Liver (tissue), 9 donors: ENCODE results near the gene TWSG1. TPM values are rescaled to one million over a fixed set of nuclear protein-coding genes. Genes with fewer than 3 reads are reported as not detected.

Experiments
- DNase-seq: peaks from one replicate; pipeline ENCODE4 v3.0.0-alpha.2; 2017; ENCODE audit warnings: low spot score
- H3K27ac ChIP-seq, 2 donors: one replicate each; pipeline ENCODE4 v1.7.0; 2013; ENCODE audit warnings: inconsistent platforms in 2 of 2, low read length in 2 of 2, control low read depth in 1 of 2, low read depth in 1 of 2, mild to moderate bottlenecking in 1 of 2
- H3K27me3 ChIP-seq, 4 donors: one replicate each; pipeline versions ENCODE4 v1.6.1 to v1.7.0; 2013; ENCODE audit warnings: low read length in 3 of 4, inconsistent platforms in 1 of 4, mild to moderate bottlenecking in 1 of 4, moderate library complexity in 1 of 4; ENCODE audit not compliant: control insufficient read depth in 4 of 4, insufficient read depth in 4 of 4
- H3K36me3 ChIP-seq, 4 donors: one replicate each; pipeline versions ENCODE4 v1.6.1 to v1.7.0; 2013; ENCODE audit warnings: low read length in 3 of 4, mild to moderate bottlenecking in 3 of 4, low read depth in 1 of 4, moderate library complexity in 1 of 4; ENCODE audit not compliant: control insufficient read depth in 4 of 4, insufficient read depth in 3 of 4
- H3K4me1 ChIP-seq, 4 donors: one replicate each; pipeline versions ENCODE4 v1.6.1 to v1.7.0; 2013; ENCODE audit warnings: low read length in 3 of 4, mild to moderate bottlenecking in 3 of 4, moderate library complexity in 1 of 4; ENCODE audit not compliant: control insufficient read depth in 4 of 4, insufficient read depth in 4 of 4
- H3K4me3 ChIP-seq, 3 donors: one replicate each; pipeline versions ENCODE4 v1.6.1 to v1.7.0; 2013; ENCODE audit warnings: low read length in 3 of 3, control low read depth in 1 of 3, low read depth in 1 of 3, mild to moderate bottlenecking in 1 of 3
- H3K9ac ChIP-seq, 2 donors: one replicate each; pipeline ENCODE4 v1.7.0; 2013; ENCODE audit warnings: low read length in 2 of 2, mild to moderate bottlenecking in 2 of 2, moderate library complexity in 2 of 2, control low read depth in 1 of 2, low read depth in 1 of 2
- H3K9me3 ChIP-seq, 4 donors: one replicate each; pipeline versions ENCODE4 v1.6.1 to v1.7.0; 2013; ENCODE audit warnings: low read length in 3 of 4; ENCODE audit not compliant: control insufficient read depth in 4 of 4
- ATF3 ChIP-seq: IDR thresholded peaks from 2 replicates; pipeline ENCODE4 v1.6.1; 2016; ENCODE audit warnings: antibody characterized with exemption
- CTCF ChIP-seq: fragments of 150-350 bp; IDR thresholded peaks from 2 replicates; pipeline ENCODE4 v1.5.1; 2017; ENCODE audit warnings: improper control_type of control experiment, low read depth, low read length; ENCODE audit not compliant: missing input control
- EGR1 ChIP-seq, 2 donors: IDR thresholded peaks; 2 replicates each; pipeline ENCODE4 v1.6.1; 2016 to 2018; ENCODE audit warnings: antibody characterized with exemption in 2 of 2, low read depth in 2 of 2
- FOXA1 ChIP-seq: IDR thresholded peaks from 2 replicates; pipeline ENCODE4 v1.6.1; 2016; ENCODE audit warnings: antibody characterized with exemption
- GABPA ChIP-seq, 2 donors: IDR thresholded peaks in 1 of 2; conservative IDR thresholded peaks in 1 of 2; 2 replicates each; pipeline ENCODE4 v1.6.1; 2016; ENCODE audit warnings: antibody characterized with exemption in 2 of 2, mild to moderate bottlenecking in 1 of 2, moderate library complexity in 1 of 2
- HNF4A ChIP-seq, 2 donors: conservative IDR thresholded peaks; 2 replicates each; pipeline ENCODE4 v1.6.1; 2016; ENCODE audit warnings: antibody characterized with exemption in 2 of 2, mild to moderate bottlenecking in 2 of 2
- HNF4G ChIP-seq: IDR thresholded peaks from 2 replicates; pipeline ENCODE4 v1.6.1; 2016; ENCODE audit warnings: antibody characterized with exemption
- MAX ChIP-seq: IDR thresholded peaks from 2 replicates; pipeline ENCODE4 v1.6.1; 2016; ENCODE audit warnings: antibody characterized with exemption
- NR2F2 ChIP-seq: IDR thresholded peaks from 2 replicates; pipeline ENCODE4 v1.6.1; 2016; ENCODE audit warnings: antibody characterized with exemption
- RAD21 ChIP-seq, 2 donors: IDR thresholded peaks; 2 replicates each; pipeline ENCODE4 v1.6.1; 2016; ENCODE audit warnings: antibody characterized with exemption in 2 of 2, mild to moderate bottlenecking in 2 of 2
- REST ChIP-seq: IDR thresholded peaks from 2 replicates; pipeline ENCODE4 v1.6.1; 2016; ENCODE audit warnings: antibody characterized with exemption, mild to moderate bottlenecking
- RXRA ChIP-seq, 2 donors: IDR thresholded peaks; 2 replicates each; pipeline ENCODE4 v1.6.1; 2017 to 2018; ENCODE audit warnings: antibody characterized with exemption in 2 of 2, mild to moderate bottlenecking in 1 of 2
- SP1 ChIP-seq: IDR thresholded peaks from 2 replicates; pipeline ENCODE4 v1.6.1; 2018; ENCODE audit warnings: antibody characterized with exemption, mild to moderate bottlenecking
- TAF1 ChIP-seq: conservative IDR thresholded peaks from 2 replicates; pipeline ENCODE4 v1.6.1; 2016; ENCODE audit warnings: antibody characterized with exemption, mild to moderate bottlenecking
- YY1 ChIP-seq: IDR thresholded peaks from 2 replicates; pipeline ENCODE4 v1.6.1; 2016; ENCODE audit warnings: antibody characterized with exemption, mild to moderate bottlenecking
- WGBS: extraction: QIAGEN DNeasy Blood & Tissue Kit; methylation state at CpG from one replicate; pipeline ENCODE4 v1.1.7; 2013; 5-methylcytosine and 5-hydroxymethylcytosine counted together
- polyA plus RNA-seq, 2 donors: library from polyadenylated mRNA; stranded (reverse) in 1 of 2; unstranded in 1 of 2; fragments of 200-250 nt in 1 of 2; fragments of >200 nt in 1 of 2; fragmentation: Nextera tagmentation in 1 of 2; extraction: Ambion mirVana in 1 of 2; gene quantifications; one replicate each; pipeline versions ENCODE4 v1.2.1 to v1.2.3, GENCODE V29; 2013 to 2015
- total RNA-seq, 2 donors: library from RNA; depleted of rRNA; stranded (reverse); fragments of >200 nt; gene quantifications; one replicate each; pipeline ENCODE4 v1.2.3, GENCODE V29; 2014
- donor health status: healthy.
- donor health status: healthy.
- donor health status: healthy.
- donor health status: healthy.
- donor health status: healthy.

The TWSG1 gene
- total and polyA plus RNA-seq, 4 donors: 3.9 to 11.1 (median 5.4) TPM

GRCh38 chr18:9321017-9321452 is 13.5 kb upstream of the TWSG1 start:
- Histone ChIP-seq H3K4me3 (no peak overlapping the region), H3K27me3 (no peaks in the 10 kb centered on the region), H3K4me1 (no peaks in the 10 kb centered on the region), H3K36me3 (no peaks in the 10 kb centered on the region), H3K9me3 (no peaks in the 10 kb centered on the region), H3K9ac (no peak overlapping the region), H3K27ac (no peak overlapping the region)
- DNase-seq: no peak
- TF ChIP-seq RXRA (IDR thresholded peaks at IDR 0.05) (no peak), ATF3 (no peak), REST (no peak)
- WGBS: 45% methylated on average over 4 of the region's 4 CpGs

- H3K27ac ChIP-seq: no peak overlapping the region
- H3K4me3 ChIP-seq: no peak overlapping the region
- H3K36me3 ChIP-seq: no peaks in the 10 kb centered on the region
- H3K9me3 ChIP-seq: no peaks in the 10 kb centered on the region
- H3K4me1 ChIP-seq: no peaks in the 10 kb centered on the region
- TF ChIP-seq FOXA1: no peak
- no peak for TF ChIP-seq RAD21 (IDR thresholded peaks at IDR 0.05)
- TF ChIP-seq ATF3: no peak
- DNase-seq: no peak
- WGBS: 79% methylated on average over 4 of the region's 4 CpGs
- H3K9ac ChIP-seq: no peak overlapping the region
- H3K27me3 ChIP-seq: no peaks in the 10 kb centered on the region
These were observed 12.8 kb upstream of the TWSG1 start for GRCh38 chr18:9321736-9322135.

- Histone ChIP-seq H3K4me3 (no peak overlapping the region), H3K4me1 (no peaks in the 10 kb centered on the region), H3K9me3 (no peaks in the 10 kb centered on the region), H3K27me3 (no peaks in the 10 kb centered on the region), H3K36me3 (no peaks in the 10 kb centered on the region), H3K9ac (no peak overlapping the region), H3K27ac (no peak overlapping the region)
- DNase-seq: no peak
- WGBS: 89% methylated on average over 2 of the region's 2 CpGs
- TF ChIP-seq GABPA (IDR thresholded peaks at IDR 0.05 in 1 of 2, conservative IDR thresholded peaks at IDR 0.05 in 1 of 2) (no peak), TAF1 (no peak), EGR1 (IDR thresholded peaks at IDR 0.05; ENCODE audit: low read depth in 2 of 2) (no peak), NR2F2 (no peak), SP1 (no peak), MAX (no peak), RXRA (IDR thresholded peaks at IDR 0.05) (no peak), REST (no peak), HNF4G (no peak), CTCF (no peak), HNF4A (conservative IDR thresholded peaks at IDR 0.05) (no peak), FOXA1 (no peak), YY1 (no peak), ATF3 (no peak)
These were observed 11.8 kb upstream of the TWSG1 start for GRCh38 chr18:9322744-9323143.
